Ovary (tissue), 3 donors: ENCODE measurements around the gene LRRC3.

ENCODE experiments used
- CTCF ChIP-seq, 3 donors: fragments of 450-650 bp in 2 of 3; fragments of 200-600 bp in 1 of 3; IDR thresholded peaks; one replicate each; pipeline versions ENCODE4 v1.5.1 to v1.8.0; 2016 to 2022; ENCODE audit warnings: antibody characterized with exemption in 3 of 3, mild to moderate bottlenecking in 1 of 3
- EP300 ChIP-seq: sonication (generic); formaldehyde crosslinking; IDR thresholded peaks from one replicate; pipeline ENCODE4 v1.6.1; 2017; ENCODE audit warnings: antibody characterized with exemption
- POLR2A ChIP-seq: fragments of 450-650 bp; IDR thresholded peaks from one replicate; pipeline ENCODE4 v1.6.1; 2017; ENCODE audit warnings: antibody characterized with exemption, mild to moderate bottlenecking, moderate library complexity
- donor health status: DM: no; HTN: no; CAD: no.

- TF ChIP-seq CTCF (IDR thresholded peaks at IDR 0.05) (no peak), POLR2A (no peak), EP300 (no peak)
Observed at GRCh38 chr21:44500111-44500510, 44.8 kb downstream of the LRRC3 start.
